COLO668 (cell line): ENCODE results near the gene RSPH10B2.
"Not testable (repeated sequence)": the region's sequence is repeated elsewhere in the genome, so short reads cannot be mapped to it uniquely, and the experiment has no call there.

ENCODE experiments used
- DNase-seq: peaks from one replicate; lab custom pipeline; 2025; ENCODE audit not compliant: unreplicated experiment; lab: John Stamatoyannopoulos, UW

The RSPH10B2 gene

GRCh38 chr7:6781581-6781980, 27.7 kb downstream of the RSPH10B2 start:
- not testable (repeated sequence) for DNase-seq

- not testable (repeated sequence) for DNase-seq
Measured at GRCh38 chr7:6789353-6789752, 35.5 kb downstream of the RSPH10B2 start.

- not testable (repeated sequence) for DNase-seq
Measured at GRCh38 chr7:6792113-6792872, 38.4 kb downstream of the RSPH10B2 start.

- DNase-seq = not testable (repeated sequence)
Measured at GRCh38 chr7:6794276-6794675, 40.4 kb downstream of the RSPH10B2 start.

GRCh38 chr7:6797218-6797617, 43.3 kb downstream of the RSPH10B2 start:
- not testable (repeated sequence) for DNase-seq

- not testable (repeated sequence) for DNase-seq
Measured at GRCh38 chr7:6798047-6798446, 44.1 kb downstream of the RSPH10B2 start.

GRCh38 chr7:6799887-6800286, 46.0 kb downstream of the RSPH10B2 start:
- DNase-seq = not testable (repeated sequence)

GRCh38 chr7:6800331-6800730, 46.4 kb downstream of the RSPH10B2 start:
- not testable (repeated sequence) for DNase-seq

GRCh38 chr7:6807393-6807918, 53.6 kb downstream of the RSPH10B2 start:
- not testable (repeated sequence) for DNase-seq

- DNase-seq = not testable (repeated sequence)
Measured at GRCh38 chr7:6807959-6808358, 54.1 kb downstream of the RSPH10B2 start.

GRCh38 chr7:6813011-6813410, 59.1 kb downstream of the RSPH10B2 start:
- DNase-seq = not testable (repeated sequence)

- DNase-seq = not testable (repeated sequence)
Measured at GRCh38 chr7:6815470-6815869, 61.6 kb downstream of the RSPH10B2 start.

GRCh38 chr7:6821622-6822021, 67.7 kb downstream of the RSPH10B2 start:
- not testable (repeated sequence) for DNase-seq

- not testable (repeated sequence) for DNase-seq
Measured at GRCh38 chr7:6825236-6826125, 71.6 kb downstream of the RSPH10B2 start.

- DNase-seq = peak; percentile 90
Measured at GRCh38 chr7:6826151-6826550, 72.2 kb downstream of the RSPH10B2 start, which contains the start of gene CCZ1B. Gene CCZ1B (minus strand): TSS chr7:6826275. CDS start chr7:6826197, 78 bp downstream.

- peak; percentile 16 for DNase-seq
Measured at GRCh38 chr7:6827180-6827579, 73.3 kb downstream of the RSPH10B2 start.

- not testable (repeated sequence) for DNase-seq
Measured at GRCh38 chr7:6829616-6830015, 75.7 kb downstream of the RSPH10B2 start.

GRCh38 chr7:6830026-6830425, 76.1 kb downstream of the RSPH10B2 start:
- not testable (repeated sequence) for DNase-seq

- no peak for DNase-seq
Measured at GRCh38 chr7:6831018-6831725, 77.3 kb downstream of the RSPH10B2 start.

GRCh38 chr7:6833636-6834035, 79.7 kb downstream of the RSPH10B2 start:
- no peak for DNase-seq

- not testable (repeated sequence) for DNase-seq
Measured at GRCh38 chr7:6835521-6835920, 81.6 kb downstream of the RSPH10B2 start.
